Measurements from ENCODE around the gene AP1S1. TPM values are rescaled to one million over a fixed set of nuclear protein-coding genes. Genes with fewer than 3 reads are reported as not detected.

The AP1S1 gene
- total and polyA plus RNA-seq, 2 of the 13 experiments (the other 11 are each of a cell fraction or from before 2014, with no cell fraction given): 57.5 to 68.1 TPM

DNA sequence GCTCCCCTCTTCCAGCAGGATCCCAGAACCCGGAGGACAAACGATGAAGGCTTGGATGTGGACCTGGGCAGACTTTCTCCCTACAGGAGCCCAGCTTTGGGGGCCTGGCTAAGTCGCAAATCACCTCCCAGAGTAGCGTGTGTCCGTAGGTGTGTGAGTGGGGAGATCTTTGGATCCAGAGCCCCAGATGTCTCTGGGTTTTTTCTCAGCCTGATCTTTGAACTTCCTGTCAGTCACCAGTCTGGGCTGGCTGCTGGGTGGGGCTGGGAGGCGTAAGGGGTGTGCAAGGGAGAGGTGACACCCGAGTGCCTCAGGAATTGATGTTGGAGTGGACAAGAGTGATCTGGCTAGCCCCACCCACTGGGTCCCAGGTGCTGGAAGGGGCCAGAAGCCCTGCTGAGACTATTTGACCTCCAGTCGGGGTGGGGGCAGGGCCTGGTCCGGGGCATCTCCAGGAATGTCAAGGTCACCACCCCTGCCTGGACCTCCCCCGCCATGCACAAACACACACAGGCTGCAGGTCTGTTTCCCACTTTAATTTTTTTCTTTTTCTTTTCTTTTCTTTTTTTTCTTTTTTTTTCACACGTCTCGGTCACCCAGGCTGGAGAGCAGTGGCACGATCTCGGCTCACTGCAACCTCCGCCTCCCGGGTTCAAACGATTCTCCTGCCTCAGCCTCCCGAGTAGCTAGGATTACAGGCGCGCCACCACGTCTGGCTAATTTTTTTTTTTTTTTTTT, 46.8 kb downstream of the AP1S1 start, which contains the start of gene MOGAT3 (continued):
- TF ChIP-seq, protein P1, sequence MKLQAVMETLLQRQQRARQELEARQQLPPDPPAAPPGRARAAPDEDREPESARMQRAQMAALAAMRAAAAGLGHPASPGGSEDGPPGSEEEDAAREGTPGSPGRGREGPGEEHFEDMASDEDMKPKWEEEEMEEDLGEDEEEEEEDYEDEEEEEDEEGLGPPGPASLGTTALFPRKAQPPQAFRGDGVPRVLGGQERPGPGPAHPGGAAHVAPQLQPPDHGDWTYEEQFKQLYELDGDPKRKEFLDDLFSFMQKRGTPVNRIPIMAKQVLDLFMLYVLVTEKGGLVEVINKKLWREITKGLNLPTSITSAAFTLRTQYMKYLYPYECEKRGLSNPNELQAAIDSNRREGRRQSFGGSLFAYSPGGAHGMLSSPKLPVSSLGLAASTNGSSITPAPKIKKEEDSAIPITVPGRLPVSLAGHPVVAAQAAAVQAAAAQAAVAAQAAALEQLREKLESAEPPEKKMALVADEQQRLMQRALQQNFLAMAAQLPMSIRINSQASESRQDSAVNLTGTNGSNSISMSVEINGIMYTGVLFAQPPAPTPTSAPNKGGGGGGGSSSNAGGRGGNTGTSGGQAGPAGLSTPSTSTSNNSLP (IDR thresholded peaks at IDR 0.05; ENCODE audit: low read depth, low read length): no peak
- TF ChIP-seq SMC3 (IDR thresholded peaks at IDR 0.05; ENCODE audit: low read length) (peak; percentile 6; the same call in 1 of the 2 replicates), ZNF782 (CRISPR knock-in tag; IDR thresholded peaks at IDR 0.05; ENCODE audit: borderline replicate concordance) (no peak), EP300 (IDR thresholded peaks at IDR 0.05; ENCODE audit: low read depth in 2 of 2, low read length in 2 of 2) (peak; percentile 62 to 81; a peak in 3 of 4 replicates), EP300 (CRISPR knock-in tag; IDR thresholded peaks at IDR 0.05; ENCODE audit: borderline replicate concordance) (peak; percentile 71; the same call in 1 of the 2 replicates), NR2F1 (CRISPR knock-in tag; IDR thresholded peaks at IDR 0.05) (peak; percentile 88 to 90), ISL2 (CRISPR knock-in tag; IDR thresholded peaks at IDR 0.05) (no peak), ZFP37 (CRISPR knock-in tag; IDR thresholded peaks at IDR 0.05; ENCODE audit: borderline replicate concordance) (peak; percentile 74; the same call in 1 of the 2 replicates), POGZ (CRISPR knock-in tag; IDR thresholded peaks at IDR 0.05) (0 out of 2 replicates have a peak, but pooled peaks have one; percentile 10), ZNF329 (CRISPR knock-in tag; IDR thresholded peaks at IDR 0.05; ENCODE audit: low read depth) (no peak), RAD21 (CRISPR knock-in tag; IDR thresholded peaks at IDR 0.05) (0 out of 2 replicates have a peak, but pooled peaks have one; percentile 20), XBP1 (CRISPR knock-in tag; IDR thresholded peaks at IDR 0.05) (no peak), ZNF780A (CRISPR knock-in tag; IDR thresholded peaks at IDR 0.05) (0 out of 2 replicates have a peak, but pooled peaks have one; percentile 53), ZNF484 (CRISPR knock-in tag; IDR thresholded peaks at IDR 0.05; ENCODE audit: borderline replicate concordance, low read depth) (no peak), ZNF205 (CRISPR knock-in tag; IDR thresholded peaks at IDR 0.05) (0 out of 2 replicates have a peak, but pooled peaks have one; percentile 30), HNRNPLL (IDR thresholded peaks at IDR 0.05; ENCODE audit: low read depth, low read length, poor library complexity, severe bottlenecking) (no peak)
- TF ChIP-seq, protein P2, sequence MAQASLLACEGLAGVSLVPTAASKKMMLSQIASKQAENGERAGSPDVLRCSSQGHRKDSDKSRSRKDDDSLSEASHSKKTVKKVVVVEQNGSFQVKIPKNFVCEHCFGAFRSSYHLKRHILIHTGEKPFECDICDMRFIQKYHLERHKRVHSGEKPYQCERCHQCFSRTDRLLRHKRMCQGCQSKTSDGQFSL (CRISPR knock-in tag; IDR thresholded peaks at IDR 0.05): peak; percentile 54
- TF ChIP-seq, protein P3, sequence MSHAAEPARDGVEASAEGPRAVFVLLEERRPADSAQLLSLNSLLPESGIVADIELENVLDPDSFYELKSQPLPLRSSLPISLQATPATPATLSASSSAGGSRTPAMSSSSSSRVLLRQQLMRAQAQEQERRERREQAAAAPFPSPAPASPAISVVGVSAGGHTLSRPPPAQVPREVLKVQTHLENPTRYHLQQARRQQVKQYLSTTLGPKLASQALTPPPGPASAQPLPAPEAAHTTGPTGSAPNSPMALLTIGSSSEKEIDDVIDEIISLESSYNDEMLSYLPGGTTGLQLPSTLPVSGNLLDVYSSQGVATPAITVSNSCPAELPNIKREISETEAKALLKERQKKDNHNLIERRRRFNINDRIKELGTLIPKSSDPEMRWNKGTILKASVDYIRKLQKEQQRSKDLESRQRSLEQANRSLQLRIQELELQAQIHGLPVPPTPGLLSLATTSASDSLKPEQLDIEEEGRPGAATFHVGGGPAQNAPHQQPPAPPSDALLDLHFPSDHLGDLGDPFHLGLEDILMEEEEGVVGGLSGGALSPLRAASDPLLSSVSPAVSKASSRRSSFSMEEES (CRISPR knock-in tag; IDR thresholded peaks at IDR 0.05): peak; percentile 66
- TF ChIP-seq, protein P4, sequence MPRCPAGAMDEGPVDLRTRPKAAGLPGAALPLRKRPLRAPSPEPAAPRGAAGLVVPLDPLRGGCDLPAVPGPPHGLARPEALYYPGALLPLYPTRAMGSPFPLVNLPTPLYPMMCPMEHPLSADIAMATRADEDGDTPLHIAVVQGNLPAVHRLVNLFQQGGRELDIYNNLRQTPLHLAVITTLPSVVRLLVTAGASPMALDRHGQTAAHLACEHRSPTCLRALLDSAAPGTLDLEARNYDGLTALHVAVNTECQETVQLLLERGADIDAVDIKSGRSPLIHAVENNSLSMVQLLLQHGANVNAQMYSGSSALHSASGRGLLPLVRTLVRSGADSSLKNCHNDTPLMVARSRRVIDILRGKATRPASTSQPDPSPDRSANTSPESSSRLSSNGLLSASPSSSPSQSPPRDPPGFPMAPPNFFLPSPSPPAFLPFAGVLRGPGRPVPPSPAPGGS (CRISPR knock-in tag; IDR thresholded peaks at IDR 0.05): 0 out of 2 replicates have a peak, but pooled peaks have one; percentile 33
- TF ChIP-seq, protein P5, sequence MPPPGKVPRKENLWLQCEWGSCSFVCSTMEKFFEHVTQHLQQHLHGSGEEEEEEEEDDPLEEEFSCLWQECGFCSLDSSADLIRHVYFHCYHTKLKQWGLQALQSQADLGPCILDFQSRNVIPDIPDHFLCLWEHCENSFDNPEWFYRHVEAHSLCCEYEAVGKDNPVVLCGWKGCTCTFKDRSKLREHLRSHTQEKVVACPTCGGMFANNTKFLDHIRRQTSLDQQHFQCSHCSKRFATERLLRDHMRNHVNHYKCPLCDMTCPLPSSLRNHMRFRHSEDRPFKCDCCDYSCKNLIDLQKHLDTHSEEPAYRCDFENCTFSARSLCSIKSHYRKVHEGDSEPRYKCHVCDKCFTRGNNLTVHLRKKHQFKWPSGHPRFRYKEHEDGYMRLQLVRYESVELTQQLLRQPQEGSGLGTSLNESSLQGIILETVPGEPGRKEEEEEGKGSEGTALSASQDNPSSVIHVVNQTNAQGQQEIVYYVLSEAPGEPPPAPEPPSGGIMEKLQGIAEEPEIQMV (CRISPR knock-in tag; IDR thresholded peaks at IDR 0.05; ENCODE audit: low read depth): peak; percentile 65; the same call in 1 of the 2 replicates
- TF ChIP-seq, protein P6, sequence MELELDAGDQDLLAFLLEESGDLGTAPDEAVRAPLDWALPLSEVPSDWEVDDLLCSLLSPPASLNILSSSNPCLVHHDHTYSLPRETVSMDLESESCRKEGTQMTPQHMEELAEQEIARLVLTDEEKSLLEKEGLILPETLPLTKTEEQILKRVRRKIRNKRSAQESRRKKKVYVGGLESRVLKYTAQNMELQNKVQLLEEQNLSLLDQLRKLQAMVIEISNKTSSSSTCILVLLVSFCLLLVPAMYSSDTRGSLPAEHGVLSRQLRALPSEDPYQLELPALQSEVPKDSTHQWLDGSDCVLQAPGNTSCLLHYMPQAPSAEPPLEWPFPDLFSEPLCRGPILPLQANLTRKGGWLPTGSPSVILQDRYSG (CRISPR knock-in tag; IDR thresholded peaks at IDR 0.05): no peak

Measured in HepG2 (cell line).